ENCODE results near the gene GALNT2. TPM values are rescaled to one million over a fixed set of nuclear protein-coding genes. Genes with fewer than 3 reads are reported as not detected.

The GALNT2 gene
- total and polyA plus RNA-seq, 2 of the 13 experiments (the other 11 are each of a cell fraction or from before 2014, with no cell fraction given): 39.3 to 39.6 TPM

GRCh38 chr1:230105754-230106625 lies 39.0 kb downstream of the GALNT2 start (continued):
- no peak for TF ChIP-seq ZNF597 (CRISPR knock-in tag; IDR thresholded peaks at IDR 0.05)
- TF ChIP-seq ZMYM2 (CRISPR knock-in tag; IDR thresholded peaks at IDR 0.05): 0 out of 2 replicates have a peak, but pooled peaks have one; percentile 73
- peak; percentile 81 for TF ChIP-seq HIC2 (CRISPR knock-in tag; IDR thresholded peaks at IDR 0.05; ENCODE audit: low read depth)
- TF ChIP-seq ZBTB7A (CRISPR knock-in tag; IDR thresholded peaks at IDR 0.05): no peak
- TF ChIP-seq CSRNP1 (CRISPR knock-in tag; IDR thresholded peaks at IDR 0.05): no peak
- TF ChIP-seq SUZ12 (IDR thresholded peaks at IDR 0.05; ENCODE audit: low read depth, low read length): no peak
- TF ChIP-seq HNRNPUL1 (IDR thresholded peaks at IDR 0.05; ENCODE audit: low read depth, low read length): no peak
- TF ChIP-seq ZNF570 (CRISPR knock-in tag; IDR thresholded peaks at IDR 0.05; ENCODE audit: borderline replicate concordance): no peak
- TF ChIP-seq MBNL3 (CRISPR knock-in tag; conservative IDR thresholded peaks at IDR 0.05): no peak
- no peak for TF ChIP-seq DBP (CRISPR knock-in tag; IDR thresholded peaks at IDR 0.05; ENCODE audit: not compliant biosample characterization)
- no peak for TF ChIP-seq ZNF343 (CRISPR knock-in tag; IDR thresholded peaks at IDR 0.05)
- peak; percentile 87 for TF ChIP-seq ZNF317 (CRISPR knock-in tag; IDR thresholded peaks at IDR 0.05)
- peak; percentile 95 for TF ChIP-seq HNF1A (IDR thresholded peaks at IDR 0.05; ENCODE audit: low read depth)
- TF ChIP-seq HNF1A (CRISPR knock-in tag; IDR thresholded peaks at IDR 0.05; ENCODE audit: borderline replicate concordance): peak; percentile 98
- no peak for TF ChIP-seq ZSCAN20 (CRISPR knock-in tag; IDR thresholded peaks at IDR 0.05; ENCODE audit: borderline replicate concordance)
- no peak for TF ChIP-seq ZNF34 (CRISPR knock-in tag; IDR thresholded peaks at IDR 0.05; ENCODE audit: borderline replicate concordance)
- TF ChIP-seq FOXA3 (CRISPR knock-in tag; IDR thresholded peaks at IDR 0.05): peak; percentile 84
- no peak for TF ChIP-seq TAF15 (IDR thresholded peaks at IDR 0.05; ENCODE audit: low read depth, low read length, poor library complexity, severe bottlenecking)
- TF ChIP-seq SMYD3 (CRISPR knock-in tag; IDR thresholded peaks at IDR 0.05): no peak

Data from HepG2 (cell line).